Ureter (tissue), 1 donor: ENCODE measurements around the gene SRC. TPM values are rescaled to one million over a fixed set of nuclear protein-coding genes. Genes with fewer than 3 reads are reported as not detected.

Experiments used
- DNase-seq: peaks from one replicate; pipeline ENCODE4 v3.0.0-alpha.2; 2020; ENCODE audit warnings: low spot score
- total RNA-seq: library from RNA; stranded (reverse); gene quantifications from one replicate; pipeline ENCODE4 v1.2.4, GENCODE V29; 2023
- donor health status: DM: yes; HTN: yes; CAD: no.

The SRC gene
- total RNA-seq, 1 donor from 2014 or later = 166 TPM

DNA sequence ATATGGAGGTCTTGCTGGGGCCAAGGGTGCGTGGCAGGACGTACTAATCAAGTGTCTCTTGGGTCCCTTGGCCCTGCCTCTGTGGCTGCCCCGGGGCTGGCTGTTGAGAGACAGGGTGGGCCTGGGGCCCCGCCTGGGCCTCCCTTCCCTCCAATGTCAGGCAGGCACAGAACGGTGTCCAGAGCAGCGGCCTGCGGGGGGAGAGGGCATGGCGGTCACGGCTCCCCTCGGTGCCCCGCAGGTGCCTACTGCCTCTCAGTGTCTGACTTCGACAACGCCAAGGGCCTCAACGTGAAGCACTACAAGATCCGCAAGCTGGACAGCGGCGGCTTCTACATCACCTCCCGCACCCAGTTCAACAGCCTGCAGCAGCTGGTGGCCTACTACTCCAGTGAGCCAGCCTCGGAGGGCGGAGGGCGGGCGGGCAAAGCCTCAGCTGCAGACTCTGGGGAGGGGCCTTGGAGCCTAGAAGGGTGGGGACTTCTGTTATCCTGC, 50.0 kb downstream of the SRC start:
- DNase-seq = no peak

DNA sequence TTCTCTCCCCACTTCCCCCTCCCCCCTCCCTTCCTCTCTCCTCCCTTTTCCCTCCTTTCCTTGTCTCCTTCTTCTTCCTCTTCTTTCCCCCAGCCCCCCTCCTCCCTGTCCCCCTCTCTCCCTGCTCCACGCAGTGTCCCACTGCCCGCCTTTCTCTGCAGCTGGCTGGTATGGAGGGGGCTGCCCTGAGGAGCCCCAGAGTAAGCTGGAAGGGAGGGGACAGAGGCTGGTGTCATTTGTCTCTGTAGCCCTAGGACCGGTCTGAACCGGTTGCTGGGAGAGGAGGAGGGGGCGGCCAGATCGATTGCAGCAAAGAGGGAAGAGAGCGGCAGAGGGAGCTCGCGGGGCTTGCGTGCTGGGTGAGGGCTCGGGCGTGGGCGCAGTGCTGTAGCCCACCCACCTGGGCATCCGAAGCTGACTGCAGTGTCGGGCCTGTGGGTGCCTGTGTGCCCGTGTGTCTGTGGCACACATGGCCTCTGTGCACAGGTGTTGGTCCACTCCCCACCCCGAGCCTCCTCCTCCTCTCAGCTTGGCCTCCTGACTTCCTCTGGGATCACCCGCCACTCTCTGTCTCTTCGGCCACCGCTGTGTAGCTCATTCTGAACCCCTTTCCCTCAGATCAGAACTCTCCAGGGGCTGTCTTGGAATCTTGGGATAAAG, 50.6 kb downstream of the SRC start:
- DNase-seq = no peak

DNA sequence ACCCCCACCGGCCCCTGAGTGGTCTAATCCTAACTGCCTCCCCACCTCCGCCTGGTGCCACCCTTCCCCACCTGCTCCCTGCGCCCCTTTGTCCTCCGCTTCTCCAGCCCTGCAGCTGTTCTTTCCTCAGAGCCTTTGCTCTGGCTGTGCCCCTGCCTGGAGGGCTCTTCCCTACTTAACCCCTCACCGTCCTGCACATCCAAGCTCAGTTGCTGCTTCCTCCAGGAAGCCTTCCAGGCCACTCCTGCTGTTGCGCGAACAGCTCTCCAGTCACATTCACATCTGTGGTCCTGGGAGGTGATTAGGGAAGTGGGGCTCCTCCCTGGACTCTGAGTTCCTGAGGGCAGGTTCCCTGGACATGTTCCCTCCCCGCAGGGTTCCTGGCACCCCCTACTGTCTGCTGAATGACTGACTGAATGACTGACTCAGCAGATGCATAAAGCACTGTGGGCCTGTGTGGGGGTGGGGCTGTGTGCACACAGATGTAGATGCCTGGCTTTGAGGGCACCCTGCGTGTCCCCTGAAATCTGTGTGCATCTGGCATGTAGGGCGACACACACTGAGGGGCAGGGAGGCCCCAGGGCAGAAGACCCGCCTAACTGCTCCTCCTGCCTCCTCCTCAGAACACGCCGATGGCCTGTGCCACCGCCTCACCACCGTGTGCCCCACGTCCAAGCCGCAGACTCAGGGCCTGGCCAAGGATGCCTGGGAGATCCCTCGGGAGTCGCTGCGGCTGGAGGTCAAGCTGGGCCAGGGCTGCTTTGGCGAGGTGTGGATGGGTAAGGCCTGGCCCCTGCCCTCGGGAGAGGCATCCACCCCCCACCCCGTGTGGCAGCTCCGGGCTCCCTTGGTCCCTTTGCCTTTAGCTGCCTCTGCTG, 51.4 kb downstream of the SRC start:
- DNase-seq = no peak

DNA sequence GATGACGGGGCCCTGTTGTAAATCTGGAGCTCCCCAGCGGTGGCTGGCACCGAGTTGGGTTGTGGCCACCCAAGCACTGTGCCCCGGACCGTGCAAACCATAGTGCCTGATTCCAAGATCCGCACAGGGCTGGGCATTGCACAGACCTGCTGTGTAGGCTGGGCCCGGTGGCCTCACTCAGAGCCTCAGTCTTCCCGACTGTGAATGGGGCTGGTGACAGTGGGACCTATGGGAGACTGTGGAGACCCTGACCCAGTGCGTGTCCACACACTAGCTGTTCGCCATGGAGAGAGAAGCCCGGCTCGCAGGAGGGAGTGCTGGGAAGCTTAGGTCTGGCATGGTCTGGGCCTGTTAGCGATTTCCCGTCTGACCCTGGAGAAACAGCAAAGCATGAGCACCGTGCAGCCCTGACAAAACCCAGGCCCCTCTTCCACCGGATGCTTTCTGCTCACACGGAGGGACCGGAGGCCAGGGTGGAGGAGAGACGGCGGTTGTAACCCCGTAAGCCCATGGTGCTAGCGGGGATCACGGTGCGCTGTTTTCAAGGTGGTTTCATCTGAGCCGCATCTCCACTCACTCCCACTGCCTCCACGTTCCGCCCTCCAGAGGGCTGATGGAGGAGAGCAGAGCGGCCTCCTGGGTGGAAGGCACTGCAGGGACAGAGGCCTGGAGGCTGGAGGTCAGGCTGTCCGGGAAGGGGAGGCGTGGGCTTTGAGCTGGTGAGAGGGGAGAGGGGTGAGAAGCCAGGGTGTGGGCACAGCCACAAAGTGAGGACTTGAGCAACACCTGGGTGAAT, 52.2 kb downstream of the SRC start:
- DNase-seq = no peak

DNA sequence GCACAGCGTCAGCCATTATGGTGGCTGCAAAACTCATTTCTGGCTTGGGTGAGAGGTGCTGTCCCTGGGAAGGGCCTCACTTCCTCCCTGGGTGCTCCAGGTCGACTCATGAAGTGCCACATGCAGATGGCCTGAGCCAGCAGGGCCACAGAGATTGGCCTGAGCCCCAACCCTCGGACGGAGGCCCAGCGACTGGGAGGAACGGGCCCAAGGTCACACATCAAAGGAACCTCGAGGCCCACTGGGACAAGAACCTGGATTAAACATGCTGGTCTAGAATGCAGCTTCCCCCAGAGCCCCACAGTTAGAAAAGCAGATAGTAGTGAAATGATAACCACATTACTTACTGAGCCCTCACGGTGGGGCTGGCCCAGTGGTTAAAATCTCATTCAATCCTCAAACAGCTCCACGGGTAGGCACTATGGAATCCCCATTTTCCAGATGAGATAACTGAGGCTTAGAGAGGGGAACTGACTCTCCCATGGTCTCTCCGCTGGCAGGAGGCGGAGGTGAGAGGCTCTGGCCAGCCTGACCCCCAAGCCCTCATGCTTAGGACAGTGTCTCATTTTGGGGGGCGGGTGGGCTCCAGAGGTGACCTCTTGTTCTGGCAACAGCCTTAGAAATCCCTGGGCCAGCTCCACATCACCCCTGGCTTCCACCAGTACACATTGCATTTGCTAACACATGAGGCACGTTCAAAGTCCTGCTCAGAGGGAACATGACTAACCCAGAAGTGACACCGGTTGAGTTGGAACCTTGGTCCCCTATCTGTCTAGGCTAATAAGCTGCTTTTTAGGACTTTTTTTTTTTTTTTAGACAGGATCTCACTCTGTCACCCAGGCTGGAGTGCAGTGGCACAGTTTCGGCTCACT, 53.0 kb downstream of the SRC start:
- DNase-seq = no peak

DNA sequence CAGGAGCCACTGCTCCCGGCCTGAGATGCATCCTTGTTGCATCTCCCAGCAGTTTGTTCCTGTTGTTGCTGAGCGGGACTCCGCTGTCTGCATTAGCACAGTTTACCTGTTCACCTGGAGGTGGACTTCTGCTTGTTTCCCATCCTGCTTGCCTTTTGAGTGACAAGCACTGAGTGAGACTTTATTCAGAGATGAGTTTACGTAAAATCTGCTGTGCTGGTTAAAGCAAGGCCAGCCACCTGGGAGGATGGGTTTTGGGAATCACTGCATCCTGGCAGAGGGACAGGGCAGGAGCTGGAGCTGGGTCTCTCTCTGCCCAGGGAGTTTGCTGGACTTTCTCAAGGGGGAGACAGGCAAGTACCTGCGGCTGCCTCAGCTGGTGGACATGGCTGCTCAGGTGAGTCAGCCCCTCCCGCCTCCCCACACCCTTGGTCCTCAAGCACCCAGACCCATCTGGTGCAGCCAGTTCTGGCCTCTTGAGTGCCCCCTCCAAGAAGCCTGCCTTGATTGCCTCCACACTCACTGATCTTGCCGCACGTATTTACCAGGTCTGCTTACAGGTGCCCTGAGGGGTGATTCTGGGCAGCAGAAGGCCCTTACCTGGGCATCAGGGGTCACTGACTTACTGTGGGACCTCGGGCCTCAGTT, 55.5 kb downstream of the SRC start:
- DNase-seq = no peak

DNA sequence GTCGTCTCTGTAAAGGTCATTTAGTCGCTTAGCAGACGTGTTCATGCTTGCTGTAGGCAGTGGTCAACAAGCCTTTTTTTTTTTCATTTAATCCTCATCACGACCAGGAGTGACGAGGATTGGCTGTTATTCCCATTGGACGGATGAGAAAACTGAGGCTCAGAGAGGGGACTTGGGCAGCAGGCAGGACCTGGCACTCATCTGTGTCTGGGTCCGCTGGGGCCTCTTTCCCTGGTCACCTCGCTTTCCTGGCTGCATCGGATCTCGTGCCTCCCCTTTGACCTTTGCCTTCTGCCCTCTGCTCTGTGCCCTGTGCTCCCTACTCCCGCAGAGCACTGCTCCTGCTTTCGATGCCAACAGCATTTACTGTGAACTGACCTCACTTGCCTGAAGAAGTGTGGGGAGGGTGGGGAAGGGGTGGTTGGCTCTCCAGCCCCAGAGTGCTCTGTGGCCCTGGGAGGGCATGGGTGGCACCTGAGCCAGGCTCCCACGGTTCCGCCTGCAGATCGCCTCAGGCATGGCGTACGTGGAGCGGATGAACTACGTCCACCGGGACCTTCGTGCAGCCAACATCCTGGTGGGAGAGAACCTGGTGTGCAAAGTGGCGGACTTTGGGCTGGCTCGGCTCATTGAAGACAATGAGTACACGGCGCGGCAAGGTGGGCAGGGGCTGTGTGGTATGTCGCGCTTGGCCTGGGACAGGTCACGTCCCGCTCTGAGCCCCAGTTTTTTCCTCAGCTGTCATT, 56.2 kb downstream of the SRC start:
- no peak for DNase-seq

DNA sequence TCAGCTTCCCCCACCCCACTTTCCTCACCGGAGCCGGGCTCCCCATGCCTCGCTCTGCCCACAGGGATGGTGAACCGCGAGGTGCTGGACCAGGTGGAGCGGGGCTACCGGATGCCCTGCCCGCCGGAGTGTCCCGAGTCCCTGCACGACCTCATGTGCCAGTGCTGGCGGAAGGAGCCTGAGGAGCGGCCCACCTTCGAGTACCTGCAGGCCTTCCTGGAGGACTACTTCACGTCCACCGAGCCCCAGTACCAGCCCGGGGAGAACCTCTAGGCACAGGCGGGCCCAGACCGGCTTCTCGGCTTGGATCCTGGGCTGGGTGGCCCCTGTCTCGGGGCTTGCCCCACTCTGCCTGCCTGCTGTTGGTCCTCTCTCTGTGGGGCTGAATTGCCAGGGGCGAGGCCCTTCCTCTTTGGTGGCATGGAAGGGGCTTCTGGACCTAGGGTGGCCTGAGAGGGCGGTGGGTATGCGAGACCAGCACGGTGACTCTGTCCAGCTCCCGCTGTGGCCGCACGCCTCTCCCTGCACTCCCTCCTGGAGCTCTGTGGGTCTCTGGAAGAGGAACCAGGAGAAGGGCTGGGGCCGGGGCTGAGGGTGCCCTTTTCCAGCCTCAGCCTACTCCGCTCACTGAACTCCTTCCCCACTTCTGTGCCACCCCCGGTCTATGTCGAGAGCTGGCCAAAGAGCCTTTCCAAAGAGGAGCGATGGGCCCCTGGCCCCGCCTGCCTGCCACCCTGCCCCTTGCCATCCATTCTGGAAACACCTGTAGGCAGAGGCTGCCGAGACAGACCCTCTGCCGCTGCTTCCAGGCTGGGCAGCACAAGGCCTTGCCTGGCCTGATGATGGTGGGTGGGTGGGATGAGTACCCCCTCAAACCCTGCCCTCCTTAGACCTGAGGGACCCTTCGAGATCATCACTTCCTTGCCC, 57.4 kb downstream of the SRC start:
- DNase-seq = no peak

DNA sequence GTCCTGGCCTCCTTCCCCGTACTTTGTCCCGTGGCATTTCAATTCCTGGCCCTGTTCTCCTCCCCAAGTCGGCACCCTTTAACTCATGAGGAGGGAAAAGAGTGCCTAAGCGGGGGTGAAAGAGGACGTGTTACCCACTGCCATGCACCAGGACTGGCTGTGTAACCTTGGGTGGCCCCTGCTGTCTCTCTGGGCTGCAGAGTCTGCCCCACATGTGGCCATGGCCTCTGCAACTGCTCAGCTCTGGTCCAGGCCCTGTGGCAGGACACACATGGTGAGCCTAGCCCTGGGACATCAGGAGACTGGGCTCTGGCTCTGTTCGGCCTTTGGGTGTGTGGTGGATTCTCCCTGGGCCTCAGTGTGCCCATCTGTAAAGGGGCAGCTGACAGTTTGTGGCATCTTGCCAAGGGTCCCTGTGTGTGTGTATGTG, 58.5 kb downstream of the SRC start:
- no peak for DNase-seq

DNA sequence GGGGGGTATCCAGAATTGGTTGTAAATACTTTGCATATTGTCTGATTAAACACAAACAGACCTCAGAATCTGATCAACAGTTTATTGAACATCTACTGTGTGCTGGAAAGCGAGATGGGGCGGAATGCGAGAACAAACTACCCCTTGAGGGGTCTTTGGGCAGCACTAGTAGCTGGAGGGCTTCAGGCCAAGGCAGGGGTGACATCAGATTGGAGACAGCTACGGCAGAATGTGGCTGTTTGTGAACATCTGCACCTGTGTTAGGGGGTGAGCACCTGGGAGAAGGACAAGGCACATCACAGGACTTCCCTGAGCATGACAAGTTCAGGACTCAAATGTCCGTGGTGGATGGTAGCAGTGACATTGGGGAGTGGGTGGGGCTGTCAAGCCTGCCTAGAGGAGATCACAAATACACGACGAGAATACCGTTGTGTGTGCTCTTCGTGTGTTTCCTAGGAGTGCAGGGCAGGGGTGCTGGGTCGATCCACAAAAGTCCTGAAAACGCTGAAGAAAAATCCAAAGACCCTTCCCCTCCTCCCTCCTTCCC, 59.5 kb downstream of the SRC start:
- DNase-seq = no peak

DNA sequence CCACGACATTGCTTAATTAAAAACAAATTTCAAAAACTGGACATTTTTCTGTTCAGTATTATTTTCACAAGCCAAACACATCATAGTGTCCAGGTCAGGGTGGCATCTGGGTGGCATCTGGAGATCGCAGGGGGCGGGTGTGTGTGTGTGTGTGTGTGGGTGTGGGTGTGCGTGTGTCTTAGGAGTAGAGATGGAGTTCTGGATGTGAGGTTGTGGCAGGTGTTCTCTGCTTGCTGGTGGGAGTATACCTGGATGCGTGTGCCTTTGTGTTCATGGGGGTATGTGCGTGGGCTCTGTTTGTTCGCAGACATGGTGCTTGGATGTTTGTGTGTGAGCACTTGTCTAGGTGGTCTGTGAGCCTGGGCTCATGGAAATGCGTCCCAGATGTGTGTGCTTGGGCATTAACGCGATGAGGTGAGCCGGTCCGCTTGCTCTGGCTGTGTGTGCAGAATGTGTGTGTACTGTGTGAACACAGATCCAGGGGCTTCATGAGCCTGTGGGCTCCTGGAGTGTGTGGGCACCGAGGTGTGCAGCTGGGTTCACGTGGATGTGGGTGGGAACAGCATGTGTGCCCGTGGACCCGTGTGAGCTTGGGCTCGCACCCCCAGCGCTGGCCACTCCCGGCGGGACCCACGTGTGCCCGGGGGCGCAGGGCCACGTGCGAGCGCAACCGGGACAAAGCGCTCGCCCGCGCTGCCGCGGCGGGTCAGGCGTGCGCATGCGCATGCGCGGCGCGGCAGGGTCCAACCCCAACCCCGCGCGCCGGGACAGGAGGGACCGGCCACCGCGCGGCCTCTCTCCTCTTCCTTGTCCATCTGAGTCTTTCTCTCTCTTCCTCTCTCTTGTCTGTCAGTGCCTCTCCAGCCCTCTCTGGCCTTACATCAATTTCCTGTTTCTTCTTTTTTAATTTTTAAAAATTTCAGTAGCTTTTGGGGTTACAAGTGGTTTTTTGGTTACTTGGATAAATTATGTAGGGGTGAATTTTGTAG, 60.4 kb downstream of the SRC start:
- DNase-seq = no peak

DNA sequence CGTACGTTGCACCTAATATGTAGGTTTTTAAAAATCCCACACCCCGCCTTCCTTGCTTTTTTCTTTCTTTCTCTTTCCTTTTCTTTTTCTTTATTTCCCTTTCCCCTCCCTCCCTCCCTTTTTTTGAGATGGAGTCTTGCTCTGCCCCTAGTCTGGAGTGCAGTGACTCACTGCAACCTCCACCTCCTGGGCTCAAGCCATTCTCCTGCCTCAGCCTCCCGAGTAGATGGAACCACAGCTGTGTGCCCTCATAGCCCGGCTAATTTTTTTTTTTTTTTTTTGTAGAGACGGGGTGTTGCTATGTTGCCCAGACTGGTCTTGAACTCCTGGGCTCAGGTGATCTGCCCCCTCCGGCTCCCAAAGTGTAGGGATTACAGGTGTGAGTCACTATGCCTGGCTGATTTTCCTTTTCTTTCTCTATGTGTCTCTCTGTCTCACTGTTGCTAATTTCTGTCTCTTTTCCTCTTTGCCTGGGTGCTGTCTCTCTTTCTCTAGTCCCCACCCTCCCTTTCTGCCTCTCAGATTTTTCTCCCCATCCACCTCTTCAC, 61.2 kb downstream of the SRC start:
- no peak for DNase-seq

DNA sequence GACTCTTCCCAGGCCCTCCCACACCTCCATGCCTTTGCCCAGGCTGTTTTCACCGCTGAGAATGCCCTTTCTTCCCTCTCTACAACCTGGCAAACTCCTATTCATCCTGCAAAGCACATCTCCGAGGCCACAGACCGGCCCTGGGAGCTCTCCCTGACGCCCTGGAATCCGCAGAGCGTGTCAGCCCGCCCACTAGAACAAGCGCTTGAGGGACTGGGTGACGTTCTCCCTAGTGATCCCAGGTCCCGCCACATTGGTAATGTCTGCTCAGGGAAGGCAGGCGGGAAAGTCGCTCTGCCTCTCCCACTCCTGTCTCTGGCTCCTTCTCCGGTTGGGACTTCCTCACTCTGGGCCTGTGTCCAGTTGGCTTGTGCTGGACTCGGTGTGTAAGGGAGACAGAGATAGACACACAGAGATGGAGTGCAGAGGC, 61.6 kb downstream of the SRC start:
- no peak for DNase-seq

DNA sequence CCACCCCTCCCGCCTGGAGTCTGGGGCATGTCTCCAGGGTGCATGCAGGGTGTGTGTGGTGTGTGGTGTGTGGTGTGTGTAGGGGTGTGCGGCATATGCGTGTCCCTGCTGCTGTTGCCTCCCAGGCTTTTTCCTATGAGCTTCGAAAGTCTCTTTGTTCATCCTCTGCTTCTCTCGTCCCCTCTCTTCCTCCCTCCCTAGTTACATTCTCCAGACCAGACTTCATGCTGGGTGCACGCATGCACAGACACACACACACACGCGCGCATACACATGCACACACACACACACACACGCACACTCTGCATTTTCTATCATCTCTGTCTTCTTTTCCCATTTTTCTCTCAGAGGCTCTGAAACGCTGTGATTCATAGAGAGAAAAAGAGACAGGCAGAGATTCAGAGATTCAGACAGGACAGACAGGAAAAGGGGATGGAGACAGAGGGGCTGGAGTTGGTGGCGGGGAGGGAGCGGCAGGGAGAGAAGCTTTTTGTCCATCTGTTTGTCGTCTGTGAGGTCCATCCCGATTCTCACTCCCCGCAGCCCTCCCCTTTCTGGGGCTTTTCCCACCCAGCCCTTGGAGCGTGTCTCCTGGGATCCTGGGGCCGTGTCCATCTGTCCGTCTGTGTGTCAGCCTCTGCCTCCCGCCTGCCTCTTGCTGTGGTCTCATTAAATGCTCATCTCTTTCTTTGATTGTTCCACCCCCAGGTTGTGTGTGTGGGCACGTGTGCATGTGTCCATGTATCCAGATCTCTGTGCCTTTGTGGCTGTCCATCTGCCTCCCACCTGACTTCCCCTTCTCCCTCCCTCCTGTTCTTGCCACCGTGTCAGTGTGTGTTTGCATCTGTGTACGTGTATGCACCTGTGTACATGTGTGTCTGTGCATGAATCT, 62.6 kb downstream of the SRC start:
- DNase-seq = no peak

DNA sequence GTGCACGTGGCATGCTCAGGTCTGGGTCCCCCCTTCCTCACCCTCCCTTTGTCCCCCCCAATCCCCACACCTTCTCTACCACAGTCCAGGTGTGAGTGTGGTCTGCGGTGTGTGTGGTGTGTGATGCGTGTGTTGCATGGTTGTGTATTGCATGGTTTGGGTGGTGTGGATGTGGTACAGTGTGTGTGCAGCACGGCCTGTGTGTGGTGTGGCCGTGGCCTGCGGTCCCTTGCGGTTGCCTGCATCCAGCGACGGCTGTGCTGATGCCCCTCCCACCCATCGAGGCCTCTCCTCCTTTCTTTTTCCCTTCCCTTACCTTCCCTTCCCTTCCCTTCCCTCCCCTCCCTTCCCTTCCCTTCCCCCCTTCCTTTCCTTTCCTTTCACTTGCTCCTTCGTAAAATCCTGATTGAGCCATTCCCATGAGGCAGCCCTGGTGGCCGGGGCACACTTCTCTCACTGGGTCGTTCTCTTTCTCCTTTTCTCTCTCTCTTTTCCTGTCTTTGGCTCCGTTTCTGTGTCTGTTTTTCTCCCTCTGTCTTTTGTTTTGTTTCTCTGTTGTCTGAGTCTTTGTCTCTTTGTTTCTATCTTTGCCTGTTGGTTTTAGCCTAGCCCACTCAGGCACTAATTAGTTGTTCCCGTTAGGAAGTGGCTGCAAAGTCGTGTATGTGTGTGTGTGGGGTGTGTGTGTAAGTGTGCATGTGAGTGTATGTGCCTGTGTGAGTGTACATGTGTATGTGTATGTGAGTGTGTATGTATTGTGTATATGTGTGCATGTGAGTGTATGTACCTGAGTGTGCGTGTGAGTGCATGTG, 65.7 kb downstream of the SRC start:
- no peak for DNase-seq
